Caco-2 (cell line): ENCODE measurements around the gene TSPAN19. TPM values are rescaled to one million over a fixed set of nuclear protein-coding genes. Genes with fewer than 3 reads are reported as not detected.

Source experiments
- BruUV-seq: library from RNA; stranded (reverse); fragments of 400-500 nt; replicated peaks from 2 replicates; lab custom pipeline; 2021; lab: Mats Ljungman, UMichigan
- CTCF ChIA-PET: fragments of 300-600 bp; sonication (Branson Sonifier 250); formaldehyde crosslinking; loops from one replicate; lab custom pipeline; 2022; ENCODE audit warnings: antibody characterized with exemption; lab: Charles Lee
- POLR2A ChIA-PET: fragments of 300-600 bp; sonication (Branson Sonifier 250); formaldehyde crosslinking; loops from one replicate; lab custom pipeline; 2022; ENCODE audit warnings: antibody characterized with exemption; lab: Charles Lee
- DNase-seq, 2 experiments: peaks; one replicate each; pipeline versions ENCODE4 v3.0.0 to v3.0.0-alpha.2; 2020 to 2022
- H3K27me3 ChIP-seq: replicated peaks from 2 replicates; pipeline ENCODE4 v1.6.0; 2011; ENCODE audit warnings: low read length; ENCODE audit not compliant: control insufficient read depth, insufficient read depth
- H3K36me3 ChIP-seq: 2 replicates; pipeline ENCODE4 v1.5.1; 2011; ENCODE audit warnings: low read length; ENCODE audit not compliant: control insufficient read depth, insufficient read depth
- H3K4me1 ChIP-seq: fragments of 250-450 bp; sonication (Bioruptor Pico); 2 replicates; pipeline ENCODE4 v1.5.1; 2020; ENCODE audit warnings: mild to moderate bottlenecking
- H3K4me3 ChIP-seq: 2 replicates; pipeline ENCODE4 v1.5.1; 2011; ENCODE audit warnings: low read depth, mild to moderate bottlenecking, control low read depth, low read length
- H3K9me3 ChIP-seq: fragments of 250-450 bp; sonication (Bioruptor Pico); 2 replicates; pipeline ENCODE4 v1.5.1; 2020; ENCODE audit warnings: mild to moderate bottlenecking, moderate library complexity
- H3K27ac Mint-ChIP-seq: one replicate; pipeline ENCODE4 v1.8.0; 2022; ENCODE audit warnings: mixed read lengths; ENCODE audit not compliant: unreplicated experiment
- H3K27me3 Mint-ChIP-seq: one replicate; pipeline ENCODE4 v1.8.0; 2022; ENCODE audit warnings: mixed read lengths; ENCODE audit not compliant: insufficient read depth, unreplicated experiment
- H3K36me3 Mint-ChIP-seq: one replicate; pipeline ENCODE4 v1.8.0; 2022; ENCODE audit warnings: mild to moderate bottlenecking, mixed read lengths; ENCODE audit not compliant: insufficient read depth, unreplicated experiment
- H3K4me1 Mint-ChIP-seq: one replicate; pipeline ENCODE4 v1.8.0; 2022; ENCODE audit warnings: low read depth, mixed read lengths; ENCODE audit not compliant: unreplicated experiment
- H3K4me3 Mint-ChIP-seq: one replicate; pipeline ENCODE4 v1.8.0; 2022; ENCODE audit warnings: mild to moderate bottlenecking, moderate library complexity, mixed read lengths; ENCODE audit not compliant: unreplicated experiment
- H3K9me3 Mint-ChIP-seq: one replicate; pipeline ENCODE4 v1.8.0; 2022; ENCODE audit warnings: mixed read lengths; ENCODE audit not compliant: unreplicated experiment
- intact Hi-C: fragments of 100-400 bp; cut with micrococcal nuclease; formaldehyde crosslinking; loops from one replicate; pipeline ENCODE4 v1.10.0; 2022; ENCODE audit not compliant: unreplicated experiment
- total RNA-seq: library from RNA; stranded (reverse); gene quantifications from 2 replicates; pipeline ENCODE4 v1.2.3, GENCODE V29; 2022
- TF ChIP-seq, protein P1 (sequence below), 2 experiments: fragments of 200-600 bp in 1 of 2; IDR thresholded peaks; 1 replicate in 1 of 2; 2 replicates in 1 of 2; pipeline versions ENCODE4 v1.5.1 to v1.8.0; 2011 to 2022; ENCODE audit warnings: antibody characterized with exemption in 1 of 2, control low read depth in 1 of 2, inconsistent platforms in 1 of 2, low read depth in 1 of 2, low read length in 1 of 2, mild to moderate bottlenecking in 1 of 2, moderate library complexity in 1 of 2; ENCODE audit not compliant: insufficient read depth in 1 of 2, severe bottlenecking in 1 of 2, unreplicated experiment in 1 of 2

Gene TSPAN19
- total RNA-seq, 1 experiment from 2014 or later = not detected

DNA sequence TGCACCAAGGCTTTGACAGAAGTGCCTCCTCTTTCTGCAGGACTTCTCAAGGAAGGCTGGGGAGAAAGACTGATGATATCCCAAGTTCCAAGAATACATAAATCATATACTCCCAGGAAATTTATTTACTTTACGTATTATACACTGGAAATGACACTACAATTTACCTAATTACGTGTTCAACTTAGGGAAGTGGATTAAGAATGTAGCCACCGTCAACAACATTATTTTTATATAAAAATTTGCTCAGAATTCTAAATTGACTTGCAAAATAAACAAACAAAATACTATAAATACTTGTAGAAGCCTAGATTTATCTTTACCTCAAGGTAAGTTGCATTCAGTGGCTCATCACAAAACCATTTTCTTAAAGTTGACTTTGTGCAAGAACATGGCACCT lies 18.9 kb downstream of the TSPAN19 start:
- no peaks in the 10 kb centered on the region for H3K36me3 ChIP-seq
- H3K27me3 ChIP-seq = no peaks in the 10 kb centered on the region
- TF ChIP-seq, protein P1, sequence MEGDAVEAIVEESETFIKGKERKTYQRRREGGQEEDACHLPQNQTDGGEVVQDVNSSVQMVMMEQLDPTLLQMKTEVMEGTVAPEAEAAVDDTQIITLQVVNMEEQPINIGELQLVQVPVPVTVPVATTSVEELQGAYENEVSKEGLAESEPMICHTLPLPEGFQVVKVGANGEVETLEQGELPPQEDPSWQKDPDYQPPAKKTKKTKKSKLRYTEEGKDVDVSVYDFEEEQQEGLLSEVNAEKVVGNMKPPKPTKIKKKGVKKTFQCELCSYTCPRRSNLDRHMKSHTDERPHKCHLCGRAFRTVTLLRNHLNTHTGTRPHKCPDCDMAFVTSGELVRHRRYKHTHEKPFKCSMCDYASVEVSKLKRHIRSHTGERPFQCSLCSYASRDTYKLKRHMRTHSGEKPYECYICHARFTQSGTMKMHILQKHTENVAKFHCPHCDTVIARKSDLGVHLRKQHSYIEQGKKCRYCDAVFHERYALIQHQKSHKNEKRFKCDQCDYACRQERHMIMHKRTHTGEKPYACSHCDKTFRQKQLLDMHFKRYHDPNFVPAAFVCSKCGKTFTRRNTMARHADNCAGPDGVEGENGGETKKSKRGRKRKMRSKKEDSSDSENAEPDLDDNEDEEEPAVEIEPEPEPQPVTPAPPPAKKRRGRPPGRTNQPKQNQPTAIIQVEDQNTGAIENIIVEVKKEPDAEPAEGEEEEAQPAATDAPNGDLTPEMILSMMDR (IDR thresholded peaks at IDR 0.05; ENCODE audit: insufficient read depth in 1 of 2, low read depth in 1 of 2, low read length in 1 of 2, severe bottlenecking in 1 of 2, unreplicated experiment in 1 of 2) = no peak
- H3K9me3 ChIP-seq = no peaks in the 10 kb centered on the region
- BruUV-seq = no TSS peak
- no peaks in the 10 kb centered on the region for H3K4me1 ChIP-seq
- Mint-ChIP-seq H3K27ac (no peak overlapping the region), H3K36me3 (no peaks in the 10 kb centered on the region), H3K9me3 (no peaks in the 10 kb centered on the region), H3K27me3 (peaks cover 5% of the 10 kb centered on the region), H3K4me1 (no peaks in the 10 kb centered on the region), H3K4me3 (no peak overlapping the region)
- ChIA-PET POLR2A (no interaction called here), CTCF (no interaction called here)
- H3K4me3 ChIP-seq = no peak overlapping the region
- intact Hi-C loops = no loop called here
- DNase-seq = no peak

DNA sequence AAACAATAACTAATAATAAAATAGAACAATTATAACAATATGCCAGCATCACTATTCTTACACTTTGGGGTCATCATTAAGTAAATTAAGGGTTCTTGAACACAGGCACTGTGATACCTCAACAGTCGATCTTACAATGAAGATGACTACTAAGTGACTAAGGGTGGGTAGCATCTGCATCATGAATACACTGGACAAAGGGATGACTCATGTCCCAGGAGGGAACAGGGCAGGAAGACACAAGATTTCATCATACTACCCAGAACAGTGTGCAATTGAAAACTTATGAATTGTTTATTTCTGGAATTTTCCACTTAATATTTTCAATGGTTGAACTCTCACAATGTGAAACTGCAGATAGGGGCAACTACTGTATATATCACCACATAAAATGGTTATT lies 19.7 kb downstream of the TSPAN19 start:
- no peak overlapping the region for H3K27ac Mint-ChIP-seq
- ChIA-PET POLR2A (no interaction called here), CTCF (no interaction called here)

GRCh38 chr12:85007836-85008235 lies 28.2 kb downstream of the TSPAN19 start:
- H3K9me3 ChIP-seq = no peaks in the 10 kb centered on the region
- intact Hi-C loops = no loop called here
- no peaks in the 10 kb centered on the region for H3K4me1 Mint-ChIP-seq
- CTCF ChIA-PET = no interaction called here
- no peak overlapping the region for H3K4me3 Mint-ChIP-seq
- TF ChIP-seq, protein P1 (IDR thresholded peaks at IDR 0.05; ENCODE audit: insufficient read depth in 1 of 2, low read depth in 1 of 2, low read length in 1 of 2, severe bottlenecking in 1 of 2, unreplicated experiment in 1 of 2) = no peak
- H3K27ac Mint-ChIP-seq = no peak overlapping the region
- no peak overlapping the region for H3K4me3 ChIP-seq
- H3K36me3 Mint-ChIP-seq = no peaks in the 10 kb centered on the region
- H3K4me1 ChIP-seq = no peaks in the 10 kb centered on the region
- DNase-seq = no peak
- peaks cover 11% of the 10 kb centered on the region for H3K27me3 Mint-ChIP-seq
- H3K27me3 ChIP-seq = no peaks in the 10 kb centered on the region; the same call in 1 of the 2 replicates
- POLR2A ChIA-PET = no interaction called here
- no TSS peak for BruUV-seq
- no peaks in the 10 kb centered on the region for H3K36me3 ChIP-seq
- H3K9me3 Mint-ChIP-seq = no peaks in the 10 kb centered on the region

More for the DNA sequence above, 19.7 kb downstream of the TSPAN19 start:
- no peak for DNase-seq
- Histone ChIP-seq H3K4me1 (no peaks in the 10 kb centered on the region), H3K9me3 (no peaks in the 10 kb centered on the region), H3K4me3 (no peak overlapping the region), H3K36me3 (no peaks in the 10 kb centered on the region), H3K27me3 (no peaks in the 10 kb centered on the region)
- H3K4me1 Mint-ChIP-seq = no peaks in the 10 kb centered on the region
- H3K36me3 Mint-ChIP-seq = no peaks in the 10 kb centered on the region
- BruUV-seq = no TSS peak
- TF ChIP-seq, protein P1 (IDR thresholded peaks at IDR 0.05; ENCODE audit: insufficient read depth in 1 of 2, low read depth in 1 of 2, low read length in 1 of 2, severe bottlenecking in 1 of 2, unreplicated experiment in 1 of 2) = no peak
- no peak overlapping the region for H3K4me3 Mint-ChIP-seq
- peaks cover 7% of the 10 kb centered on the region for H3K27me3 Mint-ChIP-seq
- no peaks in the 10 kb centered on the region for H3K9me3 Mint-ChIP-seq
- intact Hi-C loops = no loop called here
